GM11168 (cell line): ENCODE measurements around the gene GALNT1.

ENCODE experiments used
- in situ Hi-C: fragments of 300-500 bp; cut with MboI; formaldehyde crosslinking; loops from one replicate; pipeline ENCODE4 v1.12.0; 2022; ENCODE audit warnings: low sequenced_read_pairs; ENCODE audit not compliant: unreplicated experiment

Gene GALNT1

GRCh38 chr18:35745814-35746213 is 164.3 kb downstream of the GALNT1 start:
- in situ Hi-C loops = no loop called here

DNA sequence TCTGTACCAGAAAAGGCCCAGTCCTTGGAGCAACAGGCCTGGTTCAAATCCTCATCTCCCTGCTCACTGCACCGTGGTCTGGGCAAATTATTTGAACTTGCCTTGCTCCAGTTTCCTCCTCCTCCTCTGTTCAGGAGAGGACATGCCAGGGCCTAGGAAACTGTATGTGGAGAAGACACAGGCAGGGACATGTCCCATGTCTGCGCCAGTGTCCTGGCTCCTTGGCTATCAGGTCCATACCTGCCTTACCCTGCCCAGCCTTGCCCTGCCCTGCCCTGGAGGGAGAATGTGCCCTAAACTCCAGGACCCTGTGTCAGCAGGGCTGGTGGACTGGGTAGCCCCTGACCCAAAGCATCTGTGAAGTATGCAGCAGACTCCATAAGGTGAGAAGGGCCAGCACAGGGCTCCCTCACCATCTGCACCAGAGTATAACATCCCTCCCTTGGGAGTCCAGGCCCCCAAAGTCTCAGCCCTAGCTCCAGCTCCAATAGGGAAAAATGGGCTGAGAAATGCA is 165.3 kb downstream of the GALNT1 start:
- in situ Hi-C loops = no loop called here

DNA sequence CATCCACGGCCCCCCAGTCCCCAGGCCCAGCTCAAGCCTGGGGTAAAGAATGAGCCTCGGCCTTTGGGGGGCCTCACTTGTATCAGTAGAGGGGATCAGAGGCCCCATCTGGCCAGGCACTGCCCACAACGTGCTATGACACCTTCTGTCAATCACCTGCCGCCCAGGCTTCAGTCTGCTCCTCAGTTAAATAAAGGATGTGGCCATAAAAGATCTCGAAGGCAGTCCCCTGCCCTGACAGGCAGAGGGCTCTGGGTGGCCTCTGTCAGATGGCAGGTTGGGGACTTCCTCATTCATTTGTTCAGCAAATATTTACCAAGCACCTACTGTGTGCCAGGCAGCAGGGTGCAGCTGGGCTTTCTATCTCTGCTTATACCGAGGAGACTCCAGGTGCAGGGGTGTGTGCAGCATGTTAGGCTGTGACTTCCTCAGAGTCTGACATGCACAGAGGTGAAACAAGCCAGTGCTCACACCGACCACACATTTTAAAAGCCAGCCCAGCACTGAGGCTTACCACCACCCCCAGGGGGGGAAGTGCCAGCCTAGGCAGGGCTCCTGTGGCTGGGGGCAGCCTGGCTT is 166.4 kb downstream of the GALNT1 start:
- in situ Hi-C loops = no loop called here

DNA sequence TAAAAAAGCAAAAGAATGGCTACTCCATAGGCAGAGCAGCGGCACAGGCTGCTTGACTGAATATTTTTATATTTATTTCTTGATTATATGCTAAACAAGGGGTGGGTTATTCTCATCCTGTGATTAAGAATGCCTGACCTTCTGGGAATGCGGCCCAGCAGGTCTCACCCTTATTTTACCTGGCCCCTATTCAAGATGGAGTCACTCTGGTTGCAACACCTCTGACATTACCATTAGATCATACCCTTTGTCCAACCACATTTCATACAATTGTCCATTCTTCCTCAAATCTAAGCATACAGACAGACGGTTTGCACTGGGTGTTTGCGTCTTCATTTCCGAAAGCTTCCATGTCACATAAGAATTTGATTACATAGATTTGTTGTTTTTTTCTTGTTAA is 168.2 kb downstream of the GALNT1 start:
- in situ Hi-C loops = loop anchor here (10.0 kb wide), 2 partner anchors 195 to 535 kb away; no protein-coding TSS in a partner anchor

- in situ Hi-C loops = loop anchor here (10.0 kb wide), 2 partner anchors 194 to 534 kb away; no protein-coding TSS in a partner anchor
Measured at GRCh38 chr18:35750929-35751328, 169.4 kb downstream of the GALNT1 start.

DNA sequence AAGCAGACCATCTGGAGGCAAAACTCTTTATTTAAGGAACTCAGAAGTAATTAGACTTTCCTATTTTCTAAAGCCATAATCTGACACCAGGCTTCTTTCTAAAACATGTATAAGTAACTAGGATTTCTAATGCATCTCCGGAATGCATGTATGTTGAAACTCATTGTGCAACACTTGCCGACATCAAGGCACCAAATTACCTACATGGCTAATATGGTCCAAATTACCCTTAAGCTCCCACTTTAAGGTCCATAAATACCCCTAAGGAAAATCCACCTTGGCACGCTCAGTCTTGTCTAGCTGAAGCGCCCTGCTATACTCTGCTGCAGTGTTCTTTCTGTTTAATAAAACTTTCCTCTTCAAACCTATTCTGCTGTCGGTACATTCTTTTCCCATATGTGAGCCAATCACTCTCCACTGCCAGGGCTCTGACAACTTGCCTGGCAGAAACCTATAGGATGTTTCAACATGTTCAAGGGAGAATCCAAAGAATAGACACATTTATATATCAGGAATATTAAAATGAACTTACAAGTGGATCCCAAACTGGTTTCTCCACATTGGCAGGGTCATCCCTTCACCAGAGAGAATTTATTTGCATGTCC is 171.9 kb downstream of the GALNT1 start:
- in situ Hi-C loops = loop anchor here (10.0 kb wide), 2 partner anchors 191 to 531 kb away; no protein-coding TSS in a partner anchor

- in situ Hi-C loops = loop anchor here (10.0 kb wide), 2 partner anchors 190 to 530 kb away; no protein-coding TSS in a partner anchor
Measured at GRCh38 chr18:35754464-35754863, 172.9 kb downstream of the GALNT1 start.

DNA sequence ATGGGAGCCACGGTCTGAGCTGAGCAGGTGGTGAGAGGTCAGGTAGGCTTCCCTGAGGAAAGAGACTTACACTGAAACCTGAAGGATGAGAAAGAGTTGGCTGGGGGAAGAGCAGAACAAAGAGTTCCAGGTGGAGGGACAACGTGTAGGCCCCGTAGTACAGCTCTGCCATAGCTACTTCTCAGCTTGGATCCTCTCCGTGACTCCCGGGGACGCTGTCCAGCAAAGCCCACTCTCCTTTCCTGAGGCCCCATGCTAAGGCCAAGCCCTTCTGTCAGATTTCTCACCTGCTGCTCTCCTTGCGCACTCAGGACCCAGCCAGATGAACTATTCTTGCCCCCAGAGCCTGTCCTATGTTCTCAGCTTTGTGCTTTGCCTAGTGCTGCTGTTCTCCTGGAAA is 173.8 kb downstream of the GALNT1 start:
- in situ Hi-C loops = loop anchor here (10.0 kb wide), 2 partner anchors 189 to 529 kb away; no protein-coding TSS in a partner anchor

GRCh38 chr18:35756506-35757117 is 175.1 kb downstream of the GALNT1 start:
- in situ Hi-C loops = loop anchor here (10.0 kb wide), 2 partner anchors 188 to 528 kb away; no protein-coding TSS in a partner anchor
